ENCODE results near the gene SLC35E2B. TPM values are rescaled to one million over a fixed set of nuclear protein-coding genes. Genes with fewer than 3 reads are reported as not detected.
"Not testable (repeated sequence)": the region's sequence is repeated elsewhere in the genome, so short reads cannot be mapped to it uniquely, and the experiment has no call there.

SLC35E2B gene
- total RNA-seq, 2 donors from 2014 or later: 40.3 to 67.1 TPM

DNA sequence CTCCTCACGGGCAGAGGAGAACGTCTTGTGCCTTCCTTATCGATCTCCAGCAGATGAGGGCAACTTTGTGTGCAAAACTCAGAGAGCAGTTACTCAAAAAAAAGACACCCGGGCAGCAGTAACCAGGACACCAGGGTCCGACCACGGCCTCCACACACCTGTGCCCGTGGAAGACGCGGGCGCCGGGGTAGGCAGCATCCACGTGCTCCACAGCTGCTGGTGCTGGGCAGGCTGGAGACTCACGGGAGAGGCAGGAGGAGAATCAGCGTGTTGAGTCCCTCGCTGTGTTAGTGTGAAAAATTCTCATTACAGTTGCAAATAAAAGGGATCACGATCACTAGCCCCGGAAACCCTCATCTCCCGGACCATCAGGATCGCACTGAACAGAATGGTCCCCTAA lies 6.5 kb upstream of the SLC35E2B start:
- H3K27me3 ChIP-seq (replicated peaks; ENCODE audit: insufficient read depth); H3K27ac ChIP-seq; intact Hi-C loops (cut with DNase I); H3K9me3 ChIP-seq; H3K36me3 ChIP-seq; H3K4me3 ChIP-seq; H3K4me1 ChIP-seq (replicated peaks); DNase-seq (ENCODE audit: low spot score): not testable (repeated sequence)
- WGBS: 90% methylated on average over 8 of the region's 19 CpGs

- intact Hi-C loops (cut with DNase I); H3K9me3 ChIP-seq; H3K27me3 ChIP-seq (replicated peaks; ENCODE audit: insufficient read depth); H3K4me3 ChIP-seq; H3K36me3 ChIP-seq; DNase-seq (ENCODE audit: low spot score); H3K4me1 ChIP-seq (replicated peaks); H3K27ac ChIP-seq: not testable (repeated sequence)
- 80% methylated on average over 16 of the region's 26 CpGs for WGBS
Observed at GRCh38 chr1:1697358-1698183, 5.0 kb upstream of the SLC35E2B start.

GRCh38 chr1:1696431-1697357 lies 4.1 kb upstream of the SLC35E2B start:
- H3K4me1 ChIP-seq (replicated peaks); H3K27me3 ChIP-seq (replicated peaks; ENCODE audit: insufficient read depth); H3K4me3 ChIP-seq; H3K9me3 ChIP-seq; H3K36me3 ChIP-seq; H3K27ac ChIP-seq; intact Hi-C loops (cut with DNase I); DNase-seq (ENCODE audit: low spot score): not testable (repeated sequence)
- WGBS: 92% methylated on average over 13 of the region's 23 CpGs

DNA sequence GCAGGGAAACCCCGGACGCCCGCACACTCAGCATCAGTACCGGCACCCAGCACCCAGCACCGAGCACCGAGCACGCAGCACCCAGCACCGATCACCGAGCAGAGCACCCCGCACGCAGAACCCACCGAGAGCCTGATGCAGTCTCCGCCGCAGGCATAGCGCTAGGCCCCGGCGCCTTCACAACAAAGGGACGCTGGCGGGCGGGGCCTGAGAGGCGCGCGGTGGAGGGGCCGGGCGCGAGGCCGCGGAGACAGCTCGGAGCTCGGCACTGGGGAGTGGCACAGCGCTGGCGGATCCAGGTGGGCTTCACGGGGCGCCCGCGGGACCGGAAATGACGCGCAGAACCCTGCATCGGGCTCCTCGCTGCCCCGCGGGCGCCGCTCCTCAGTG lies 276 bp downstream of the SLC35E2B start:
- intact Hi-C loops (cut with DNase I); H3K36me3 ChIP-seq; H3K27me3 ChIP-seq (replicated peaks; ENCODE audit: insufficient read depth); H3K4me1 ChIP-seq (replicated peaks); H3K9me3 ChIP-seq: not testable (repeated sequence)
- peak; percentile 50 for DNase-seq (ENCODE audit: low spot score)
- H3K4me3 ChIP-seq: peak overlapping the region; percentile 59 to 77
- under 1% methylated on average over 17 of the region's 45 CpGs for WGBS
- peak overlapping the region; percentile 89 to 96 for H3K27ac ChIP-seq

DNA sequence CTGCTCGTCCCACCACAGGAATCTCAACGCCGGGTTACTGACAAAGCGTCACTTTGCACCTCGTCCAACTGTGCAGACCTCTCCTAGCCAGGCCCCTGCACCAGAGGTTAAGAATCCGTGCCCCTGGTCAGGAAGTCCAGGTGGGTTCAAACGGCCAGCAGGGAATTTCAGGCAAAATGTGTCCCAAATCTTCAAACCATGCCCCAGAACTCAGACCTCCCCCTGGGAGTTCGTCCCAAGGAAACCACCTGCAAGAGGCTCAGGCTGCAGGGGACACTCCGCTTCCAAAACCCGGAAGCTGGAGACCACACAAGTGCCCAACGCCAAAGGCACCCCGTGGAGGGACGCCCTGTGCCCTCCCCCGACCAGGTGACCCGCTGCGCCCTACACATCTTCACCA lies 1.2 kb downstream of the SLC35E2B start:
- H3K9me3 ChIP-seq; H3K36me3 ChIP-seq; H3K4me1 ChIP-seq (replicated peaks); H3K27me3 ChIP-seq (replicated peaks; ENCODE audit: insufficient read depth); H3K27ac ChIP-seq; DNase-seq (ENCODE audit: low spot score); intact Hi-C loops (cut with DNase I); H3K4me3 ChIP-seq: not testable (repeated sequence)
- WGBS: 0% methylated on average over 4 of the region's 16 CpGs

- H3K27ac ChIP-seq; H3K9me3 ChIP-seq; H3K36me3 ChIP-seq; DNase-seq (ENCODE audit: low spot score); H3K4me3 ChIP-seq; intact Hi-C loops (cut with DNase I); H3K27me3 ChIP-seq (replicated peaks; ENCODE audit: insufficient read depth); H3K4me1 ChIP-seq (replicated peaks): not testable (repeated sequence)
- WGBS: 93% methylated on average over 7 of the region's 7 CpGs
Observed at GRCh38 chr1:1689526-1689925, 3.1 kb downstream of the SLC35E2B start.

- no peak for DNase-seq (ENCODE audit: low spot score)
- intact Hi-C loops (cut with DNase I): no loop called here
- H3K9me3 ChIP-seq: no peaks in the 10 kb centered on the region
- no peaks in the 10 kb centered on the region for H3K4me1 ChIP-seq (replicated peaks)
- H3K27ac ChIP-seq: no peak overlapping the region
- TF ChIP-seq CTCF (IDR thresholded peaks at IDR 0.05) (no peak), POLR2A (IDR thresholded peaks at IDR 0.05) (no peak), POLR2AphosphoS5 (IDR thresholded peaks at IDR 0.05) (no peak)
- no peaks in the 10 kb centered on the region for H3K36me3 ChIP-seq
- H3K4me3 ChIP-seq: no peak overlapping the region
- WGBS: 89% methylated on average over 9 of the region's 9 CpGs
- no peaks in the 10 kb centered on the region for H3K27me3 ChIP-seq (replicated peaks; ENCODE audit: insufficient read depth)
Observed at GRCh38 chr1:1687846-1688245, 4.7 kb downstream of the SLC35E2B start.
